ENCODE data around the gene PHPT1.
"Not testable (repeated sequence)": the region's sequence is repeated elsewhere in the genome, so short reads cannot be mapped to it uniquely, and the experiment has no call there.

Gene PHPT1

GRCh38 chr9:136861874-136862457 lies 12.8 kb downstream of the PHPT1 start:
- no peak for DNase-seq

DNA sequence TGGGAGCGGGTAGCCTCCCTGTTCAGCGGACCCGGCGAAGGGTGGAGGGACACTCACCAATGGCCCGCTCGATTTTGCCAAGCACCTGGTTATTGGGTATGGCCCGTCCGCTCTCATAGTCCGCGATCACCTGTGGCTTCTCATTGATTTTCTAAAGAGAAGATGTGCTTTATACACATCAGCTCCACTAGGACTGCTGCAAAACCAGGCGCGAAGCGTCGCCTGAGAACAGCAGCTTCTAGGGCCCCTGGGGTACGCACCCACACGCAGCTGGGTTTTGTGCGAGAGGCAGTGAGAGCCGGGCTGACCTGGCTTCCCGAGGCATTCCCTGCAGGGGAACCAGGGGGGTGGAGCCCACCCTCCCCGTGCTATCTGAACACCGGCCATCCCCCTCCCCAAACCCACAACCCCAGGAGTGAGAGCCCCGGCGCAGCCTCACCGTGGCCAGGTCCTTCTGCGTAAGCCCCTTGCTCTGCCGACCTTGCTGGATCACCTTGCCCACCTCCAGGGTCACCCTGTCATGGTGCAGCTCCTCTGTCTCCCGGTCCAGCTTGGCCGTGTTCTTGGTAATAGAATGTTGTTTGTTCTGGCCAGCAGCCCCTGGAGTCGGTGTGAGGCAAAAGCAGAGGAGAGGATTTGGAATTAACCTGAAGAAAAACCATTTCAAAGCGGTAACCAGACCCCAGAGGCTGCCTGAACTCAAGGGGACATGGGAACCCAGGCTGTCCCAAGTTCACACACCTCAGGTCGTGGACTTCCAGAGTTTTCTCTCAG lies 13.8 kb downstream of the PHPT1 start:
- DNase-seq = no peak

GRCh38 chr9:136863623-136864273 lies 14.5 kb downstream of the PHPT1 start:
- no peak for DNase-seq

DNA sequence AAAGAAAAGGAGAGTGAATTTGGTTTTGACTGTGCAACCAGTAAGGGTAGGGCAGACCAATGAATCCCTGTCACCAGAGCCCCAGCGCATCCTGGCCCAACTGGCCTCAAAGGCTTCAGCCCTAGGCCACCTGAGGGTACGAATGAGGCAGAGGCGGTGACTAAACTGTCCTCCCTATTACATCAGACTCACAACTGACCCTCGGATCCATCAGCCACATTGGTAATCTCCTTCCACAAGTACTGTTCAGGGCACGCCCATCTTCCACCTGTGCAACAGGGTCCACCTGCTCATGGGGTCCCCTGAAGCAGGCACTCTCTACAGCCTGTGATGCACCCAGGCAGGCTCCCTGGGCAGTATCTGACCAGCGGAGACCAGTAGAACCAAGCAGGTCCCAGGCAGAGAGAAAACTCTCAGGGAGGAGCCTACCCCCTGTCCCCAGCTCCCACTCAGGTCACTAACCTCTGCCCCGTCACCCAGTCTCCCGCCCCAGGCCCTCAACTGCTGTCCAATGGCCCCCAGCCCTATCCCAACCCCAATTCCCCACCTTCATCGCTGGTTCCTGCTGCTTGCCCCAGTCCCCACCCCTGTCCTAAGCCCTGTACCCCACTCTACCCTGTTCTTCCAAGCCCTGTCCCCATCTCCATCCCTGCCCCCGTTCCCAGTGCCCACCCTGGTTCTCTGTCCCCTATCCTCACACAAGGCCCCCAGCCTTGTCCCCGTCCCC lies 16.0 kb downstream of the PHPT1 start:
- no peak for DNase-seq

DNA sequence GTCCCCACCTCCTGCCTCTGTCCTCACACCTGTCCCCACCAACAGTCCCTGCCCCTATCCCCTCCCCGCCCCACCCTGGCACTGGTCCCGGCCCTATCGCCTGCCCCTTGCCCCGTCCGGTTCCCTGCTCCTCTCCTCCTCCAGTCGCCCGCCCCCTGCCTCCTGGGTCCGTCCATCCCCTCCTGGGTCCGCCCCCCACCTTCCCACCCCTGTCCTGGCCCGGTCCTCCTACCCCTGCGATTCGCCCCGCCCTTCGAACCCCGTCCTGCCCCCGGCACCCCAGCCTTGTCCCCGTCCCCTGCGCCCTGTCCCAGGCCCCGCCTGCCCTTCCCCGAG lies 16.5 kb downstream of the PHPT1 start:
- DNase-seq = no peak

GRCh38 chr9:136866898-136867421 lies 17.8 kb downstream of the PHPT1 start:
- DNase-seq = not testable (repeated sequence)

GRCh38 chr9:136867480-136867879 lies 18.3 kb downstream of the PHPT1 start:
- DNase-seq = no peak

DNA sequence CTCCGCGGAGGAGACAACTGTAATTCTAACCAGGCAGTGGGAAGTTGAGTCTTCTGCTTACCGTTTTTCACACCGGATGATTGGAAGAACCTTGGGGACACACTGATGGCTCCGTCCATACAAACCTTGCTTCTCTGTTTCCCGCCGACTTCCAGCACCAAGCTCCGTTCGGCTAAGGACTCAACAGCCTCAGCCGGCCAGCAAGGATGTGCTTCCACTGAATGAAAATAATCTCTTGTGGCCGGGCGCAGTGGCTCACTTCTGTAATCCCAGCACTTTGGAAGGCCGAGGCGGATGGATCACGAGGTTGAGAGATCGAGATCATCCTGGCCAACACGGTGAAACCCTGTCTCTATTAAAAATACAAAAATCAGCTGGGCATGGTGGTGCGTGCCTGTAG lies 18.7 kb downstream of the PHPT1 start:
- no peak for DNase-seq

DNA sequence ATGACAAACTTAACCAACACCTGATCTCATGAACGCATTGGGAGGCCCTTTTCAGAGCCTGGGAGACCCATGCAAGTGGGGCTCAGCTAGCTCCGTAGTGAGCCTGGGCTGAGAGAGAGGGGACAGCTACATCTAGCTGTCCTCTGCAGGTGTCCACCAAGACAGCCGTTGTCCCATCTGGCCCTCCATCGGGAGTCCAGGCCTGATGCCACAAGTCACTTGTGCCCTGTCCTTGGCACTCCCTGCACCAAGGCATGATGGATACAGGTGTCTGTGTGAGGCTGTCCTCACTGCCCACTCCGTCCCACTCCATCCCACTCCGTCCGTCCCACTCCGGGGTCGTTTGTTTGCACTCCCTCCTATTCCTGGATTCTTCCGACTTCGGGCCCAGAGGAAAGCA lies 19.4 kb downstream of the PHPT1 start:
- DNase-seq = no peak

DNA sequence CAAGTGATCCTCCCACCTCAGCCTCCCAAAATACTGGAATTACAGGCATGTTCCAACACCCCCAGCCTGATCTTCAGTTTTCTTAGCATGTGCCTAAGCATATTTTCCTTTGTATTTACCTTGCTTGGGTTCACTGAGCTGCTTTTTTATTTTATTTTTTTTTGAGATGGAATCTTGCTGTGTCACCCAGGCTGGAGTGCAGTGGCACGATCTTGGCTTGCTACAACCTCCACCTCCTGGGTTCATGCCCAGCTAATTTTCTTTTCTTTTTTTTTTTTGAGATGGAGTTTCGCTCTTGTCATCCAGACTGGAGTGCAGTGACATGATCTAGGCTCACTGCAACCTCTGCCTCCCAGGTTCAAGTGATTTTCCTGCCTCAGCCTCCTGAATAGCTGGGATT lies 20.4 kb downstream of the PHPT1 start:
- not testable (repeated sequence) for DNase-seq

- DNase-seq = no peak
These were observed 25.9 kb downstream of the PHPT1 start for GRCh38 chr9:136875155-136875554.

DNA sequence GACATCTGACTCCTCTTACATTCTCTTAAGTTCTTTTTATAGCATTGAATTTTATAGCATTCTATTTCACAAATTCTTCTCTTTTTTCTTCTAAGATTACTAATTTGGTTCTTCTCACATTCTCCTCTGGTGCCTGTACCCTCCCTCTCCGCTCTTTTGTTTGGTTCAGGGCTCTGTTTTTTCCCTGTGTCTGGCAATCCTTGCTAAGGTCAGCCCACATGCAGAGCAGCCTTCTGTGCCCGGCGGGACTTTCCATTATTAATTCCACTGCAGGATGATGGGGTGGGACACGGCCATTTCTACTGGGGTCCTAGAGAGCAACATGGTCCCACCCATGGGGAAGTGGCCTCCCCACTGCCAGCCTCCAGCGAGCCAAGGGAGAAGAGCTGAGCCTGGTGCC lies 27.3 kb downstream of the PHPT1 start:
- no peak for DNase-seq

DNA sequence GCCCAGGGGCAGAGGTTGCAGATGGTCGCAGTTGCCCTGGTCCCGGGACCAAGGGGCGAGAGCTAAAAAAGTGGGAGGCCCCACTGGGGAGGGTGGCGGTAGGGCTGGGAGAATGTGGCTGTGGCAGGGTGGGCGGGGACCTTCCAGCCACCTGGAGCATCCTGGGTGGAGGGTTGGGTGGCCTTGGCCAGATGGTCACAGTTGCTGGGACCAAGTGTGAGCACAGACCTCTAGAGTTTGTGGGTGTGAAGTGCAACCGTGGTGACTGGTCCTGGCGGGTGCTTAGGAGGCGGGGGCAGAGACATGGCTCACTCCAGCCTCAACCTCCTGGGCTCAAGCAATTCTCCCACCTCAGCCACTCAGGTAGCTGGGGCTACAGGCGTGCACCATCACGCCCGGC lies 31.4 kb downstream of the PHPT1 start:
- DNase-seq = no peak

DNA sequence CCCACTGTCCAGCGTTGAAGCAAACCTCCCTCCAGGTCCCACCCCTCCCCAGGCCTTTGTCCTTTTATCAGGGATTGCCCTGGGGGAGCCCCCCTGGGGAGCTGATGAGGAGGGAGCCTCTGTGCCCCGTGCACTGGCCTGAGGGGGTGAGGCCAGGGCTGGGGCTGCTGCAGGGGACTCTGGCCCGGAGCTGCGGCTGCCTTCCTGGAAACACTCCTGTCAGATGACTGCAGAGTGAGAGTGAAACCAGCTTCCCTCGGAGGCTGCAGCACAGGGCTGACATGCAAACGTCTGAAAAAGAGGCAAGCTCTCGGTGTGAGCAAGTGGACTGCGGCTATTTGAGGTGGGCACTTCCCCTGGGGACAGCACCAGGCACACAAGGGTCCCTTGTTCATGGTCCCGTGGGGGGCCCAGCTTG lies 32.5 kb downstream of the PHPT1 start:
- peak; percentile 11 to 28 for DNase-seq

GRCh38 chr9:136882109-136882946 lies 33.1 kb downstream of the PHPT1 start:
- DNase-seq = peak in 1 of 2 experiments; percentile 14

- DNase-seq = not testable (repeated sequence)
These were observed 33.7 kb downstream of the PHPT1 start for GRCh38 chr9:136882947-136883283.

DNA sequence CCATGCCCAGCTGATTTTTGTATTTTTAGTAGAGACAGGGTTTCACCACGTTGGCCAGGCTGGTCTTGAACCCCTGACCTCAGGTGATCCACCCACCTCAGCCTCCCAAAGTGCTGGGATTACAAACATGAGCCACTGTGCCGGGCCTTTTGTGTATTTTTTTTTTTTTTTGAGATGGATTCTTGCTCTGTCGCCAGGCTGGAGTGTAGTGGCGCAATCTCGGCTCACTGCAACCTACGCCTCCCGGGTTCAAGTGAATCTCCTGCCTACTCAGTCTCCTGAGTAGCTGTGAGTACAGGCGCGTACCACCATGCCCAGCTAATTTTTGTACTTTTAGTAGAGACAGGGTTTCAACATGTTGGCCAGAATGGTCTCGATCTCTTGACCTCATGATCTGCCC lies 34.5 kb downstream of the PHPT1 start:
- not testable (repeated sequence) for DNase-seq

GRCh38 chr9:136885950-136886578 lies 36.9 kb downstream of the PHPT1 start, which contains the start of gene TRAF2:
Gene TRAF2, plus strand, starts transcription at chr9:136886516. Its CDS starts 12,225 bp downstream, at chr9:136898741.
- peak; percentile 90 to 95 for DNase-seq

- no peak for DNase-seq
These were observed 37.7 kb downstream of the PHPT1 start for GRCh38 chr9:136886610-136887597.

DNA sequence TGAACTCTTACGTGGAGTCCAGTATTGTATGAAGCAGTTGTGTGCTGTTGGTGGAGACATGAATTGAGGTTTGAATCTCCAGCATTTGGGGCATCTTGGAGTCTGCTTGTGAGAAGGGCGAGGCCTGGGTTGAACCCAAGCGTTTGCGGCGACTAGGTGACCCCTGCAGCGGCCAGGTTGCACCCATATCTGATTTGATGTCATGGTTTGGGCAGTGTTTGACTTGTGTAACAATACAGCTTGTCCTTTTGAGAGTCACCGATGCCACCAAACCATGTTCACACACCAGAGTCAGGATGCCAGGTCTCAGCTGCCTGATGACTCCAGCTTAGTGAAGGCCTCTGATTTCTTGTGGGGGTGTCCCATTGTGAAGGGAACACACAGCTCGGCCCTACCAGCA lies 39.2 kb downstream of the PHPT1 start:
- no peak for DNase-seq

DNA sequence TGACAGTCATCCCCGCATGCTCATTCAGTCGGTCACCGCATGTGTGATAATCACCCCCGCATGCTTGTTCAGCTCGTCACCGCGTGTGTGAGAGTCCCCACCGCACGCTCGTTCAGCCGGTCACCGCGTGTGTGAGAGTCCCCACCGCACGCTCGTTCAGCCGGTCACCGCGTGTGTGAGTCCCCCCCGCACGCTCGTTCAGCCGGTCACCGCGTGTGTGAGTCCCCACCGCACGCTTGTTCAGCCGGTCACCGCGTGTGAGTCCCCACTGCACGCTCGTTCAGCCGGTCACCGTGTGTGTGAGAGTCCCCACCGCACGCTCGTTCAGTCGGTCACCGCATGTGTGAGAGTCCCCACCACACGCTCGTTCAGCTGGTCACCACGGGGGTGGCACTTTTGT lies 40.6 kb downstream of the PHPT1 start:
- DNase-seq = no peak

Measured in AML-193 (cell line).